Central memory CD4-positive, alpha-beta T cell (primary cell): ENCODE data around the gene DLGAP1.
"Not testable (repeated sequence)": the region's sequence is repeated elsewhere in the genome, so short reads cannot be mapped to it uniquely, and the experiment has no call there.

Experiments used
- DNase-seq: peaks from one replicate; pipeline ENCODE4 v3.0.0; 2022

The DLGAP1 gene

GRCh38 chr18:4068552-4069158 is 386.5 kb downstream of the DLGAP1 start:
- DNase-seq, result no peak

DNA sequence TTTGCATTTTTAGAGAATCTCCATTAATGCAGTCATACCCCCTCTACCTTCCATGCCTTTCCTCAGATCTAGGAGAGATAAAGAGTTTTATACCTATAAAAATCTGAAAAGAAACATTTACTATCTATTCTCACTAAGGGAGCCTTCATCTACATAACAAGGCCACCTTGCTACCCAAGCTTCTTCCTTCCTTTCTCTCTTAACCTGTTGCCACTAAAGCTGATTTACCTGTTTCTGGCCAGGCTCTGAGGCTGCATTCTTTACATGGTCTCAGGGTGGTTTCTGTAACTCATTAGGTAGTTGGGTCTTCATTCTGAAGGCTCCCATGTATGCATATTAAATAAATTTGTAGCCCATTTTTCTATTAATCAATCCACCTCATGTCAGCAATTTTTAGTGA is 391.6 kb downstream of the DLGAP1 start:
- DNase-seq, result no peak

GRCh38 chr18:4060427-4061281 is 394.5 kb downstream of the DLGAP1 start:
- no peak for DNase-seq

GRCh38 chr18:4058179-4058578 is 396.9 kb downstream of the DLGAP1 start:
- DNase-seq, result no peak

GRCh38 chr18:4040391-4041092 is 414.6 kb downstream of the DLGAP1 start:
- no peak for DNase-seq

GRCh38 chr18:4035521-4035920 is 419.6 kb downstream of the DLGAP1 start:
- DNase-seq, result no peak

DNA sequence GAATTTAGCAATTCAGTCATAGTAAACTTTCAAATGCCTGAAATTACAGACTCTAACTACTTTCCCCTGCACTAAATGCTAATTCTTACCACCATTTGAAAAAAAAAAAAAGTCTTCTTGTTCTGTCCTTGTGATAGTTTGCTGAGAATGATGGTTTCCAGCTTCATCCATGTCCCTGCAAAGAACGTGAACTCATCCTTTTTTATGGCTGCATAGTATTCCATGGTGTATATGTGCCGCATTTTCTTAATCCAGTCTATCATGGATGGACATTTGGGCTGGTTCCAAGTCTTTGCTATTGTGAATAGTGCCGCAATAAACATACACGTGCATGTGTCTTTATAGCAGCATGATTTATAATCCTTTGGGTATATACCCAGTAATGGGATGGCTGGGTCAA is 420.3 kb downstream of the DLGAP1 start:
- not testable (repeated sequence) for DNase-seq

GRCh38 chr18:4026542-4026941 is 428.6 kb downstream of the DLGAP1 start:
- DNase-seq, result no peak

DNA sequence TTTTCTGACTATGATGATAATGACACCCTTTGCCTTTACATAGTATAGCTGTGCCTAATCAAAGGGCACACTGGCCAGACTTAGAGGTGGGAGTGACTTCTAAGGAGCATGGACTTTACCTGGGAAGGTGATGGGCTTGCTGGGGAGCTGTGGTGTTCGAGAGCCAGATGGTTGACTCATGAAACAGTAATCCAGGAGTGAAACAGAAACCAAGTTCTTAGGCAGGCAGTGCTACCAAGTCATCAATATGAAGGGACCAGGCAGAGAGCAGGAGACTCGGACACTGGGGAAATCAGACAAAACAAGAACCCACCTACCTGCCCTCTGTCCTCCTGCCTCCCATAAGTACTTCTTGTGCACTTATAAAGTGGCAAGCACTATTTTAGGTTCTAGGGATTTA is 430.4 kb downstream of the DLGAP1 start:
- DNase-seq, result no peak

- not testable (repeated sequence) for DNase-seq
Measured at GRCh38 chr18:4022749-4023148, 432.4 kb downstream of the DLGAP1 start.

GRCh38 chr18:4020026-4020425 is 435.1 kb downstream of the DLGAP1 start:
- no peak for DNase-seq

DNA sequence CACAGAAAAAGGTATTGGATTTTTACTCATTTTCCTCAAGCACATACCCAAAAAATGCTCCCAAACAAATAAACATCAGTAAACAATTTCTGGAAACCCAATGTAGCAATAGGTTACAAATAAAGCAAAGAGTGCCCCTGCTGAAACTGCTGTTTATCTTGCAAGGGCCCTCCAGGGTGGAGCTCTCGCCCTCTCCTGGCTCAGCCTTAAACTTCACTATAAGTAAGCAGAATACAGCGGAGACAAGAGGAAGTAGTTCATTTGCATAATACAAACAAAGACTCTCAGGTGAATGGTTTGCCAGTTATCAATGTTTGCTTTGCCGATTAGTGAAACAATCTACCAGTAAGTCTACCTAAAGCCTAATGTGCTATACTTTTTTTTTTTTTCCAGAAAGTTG is 437.6 kb downstream of the DLGAP1 start:
- DNase-seq, result no peak

DNA sequence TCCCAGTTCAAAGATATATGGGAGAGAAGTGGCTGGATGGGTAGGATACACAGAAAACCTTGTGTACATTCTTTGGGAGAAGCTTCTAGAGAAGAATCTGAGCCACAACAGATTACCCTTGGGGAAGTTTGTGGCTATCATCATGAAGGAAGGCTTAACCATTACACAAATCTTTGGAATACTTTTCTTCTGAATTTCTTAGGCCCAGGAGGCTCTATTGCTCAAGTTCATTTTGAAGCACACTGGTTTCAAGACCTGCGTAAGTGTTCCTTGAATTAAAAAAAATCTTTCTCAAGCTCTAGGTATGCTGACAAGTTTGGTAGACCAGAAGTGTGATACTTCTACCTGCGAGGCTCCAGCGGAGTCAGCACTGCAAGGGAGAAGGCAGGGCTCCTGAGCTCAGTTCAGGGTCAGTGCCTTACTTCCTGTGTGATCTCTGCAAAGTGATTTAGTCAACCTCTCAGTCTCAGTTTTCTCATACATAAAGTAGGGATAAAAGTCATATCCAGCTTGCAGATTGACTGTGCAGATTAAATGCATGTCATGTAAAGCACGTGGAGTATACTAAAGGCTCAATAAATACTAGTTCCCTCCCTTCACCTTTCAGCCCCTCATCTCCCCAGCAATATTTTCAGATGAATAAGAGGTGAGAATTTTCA is 438.6 kb downstream of the DLGAP1 start:
- no peak for DNase-seq

DNA sequence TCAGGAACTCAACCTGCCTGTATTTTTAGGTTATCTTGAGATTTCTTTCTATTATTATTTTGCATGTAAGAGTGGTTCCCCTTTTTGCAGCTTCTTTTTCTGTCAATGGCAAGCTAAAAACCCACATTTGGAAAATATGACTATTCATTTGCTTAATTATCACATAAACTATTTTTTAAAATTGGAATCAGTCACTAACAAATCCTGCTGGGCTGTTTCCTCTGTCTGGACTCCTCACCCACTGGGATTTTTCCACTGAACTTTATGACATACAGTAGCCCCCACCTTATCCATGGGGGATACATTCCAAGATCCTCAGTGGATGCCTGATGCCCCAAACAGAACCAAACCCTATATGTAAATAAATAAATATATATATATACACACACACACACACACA is 447.3 kb downstream of the DLGAP1 start:
- no peak for DNase-seq

GRCh38 chr18:4004183-4004829 is 450.8 kb downstream of the DLGAP1 start:
- no peak for DNase-seq

- no peak for DNase-seq
Measured at GRCh38 chr18:3998698-3999333, 456.3 kb downstream of the DLGAP1 start.

- peak; percentile 30 for DNase-seq
Measured at GRCh38 chr18:3995476-3996102, 459.5 kb downstream of the DLGAP1 start.

DNA sequence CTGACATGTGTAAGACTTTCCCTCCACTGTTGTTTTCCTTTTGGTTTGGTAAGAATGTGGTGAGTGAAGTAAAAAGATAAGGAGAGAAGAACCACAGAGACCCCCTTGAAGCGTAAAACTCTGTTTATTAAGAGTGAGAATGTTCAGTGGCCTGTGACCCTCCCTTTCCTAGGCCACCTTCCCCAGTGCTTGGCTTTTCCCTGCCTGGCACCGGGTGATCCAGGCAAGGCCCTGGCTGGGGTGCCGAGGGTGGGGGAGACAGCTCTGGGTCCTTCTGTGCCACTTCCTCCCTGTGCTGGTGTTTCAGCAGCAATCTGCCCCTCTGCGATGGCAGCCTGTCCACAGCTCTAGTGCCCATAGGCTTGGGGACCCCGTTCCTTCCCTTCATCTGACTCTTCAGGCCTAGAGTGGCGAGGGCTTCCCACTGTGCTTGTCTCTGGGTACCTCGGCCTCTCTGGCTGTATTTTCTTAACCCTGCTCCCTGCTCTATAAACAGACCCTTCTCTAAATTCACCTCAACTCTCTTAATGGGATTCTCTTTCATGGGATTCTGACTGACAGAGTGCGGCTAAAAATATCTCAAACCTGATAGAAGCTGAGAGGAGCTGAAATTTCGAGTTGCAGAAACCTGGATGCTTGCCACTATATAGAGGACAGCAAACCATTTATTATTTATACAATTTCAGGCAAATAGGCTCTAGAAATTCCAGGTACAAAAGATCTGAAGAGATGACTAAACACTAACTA is 461.0 kb downstream of the DLGAP1 start:
- no peak for DNase-seq

- DNase-seq, result no peak
Measured at GRCh38 chr18:3985664-3986063, 469.4 kb downstream of the DLGAP1 start.

- DNase-seq, result no peak
Measured at GRCh38 chr18:3985020-3985419, 470.1 kb downstream of the DLGAP1 start.

DNA sequence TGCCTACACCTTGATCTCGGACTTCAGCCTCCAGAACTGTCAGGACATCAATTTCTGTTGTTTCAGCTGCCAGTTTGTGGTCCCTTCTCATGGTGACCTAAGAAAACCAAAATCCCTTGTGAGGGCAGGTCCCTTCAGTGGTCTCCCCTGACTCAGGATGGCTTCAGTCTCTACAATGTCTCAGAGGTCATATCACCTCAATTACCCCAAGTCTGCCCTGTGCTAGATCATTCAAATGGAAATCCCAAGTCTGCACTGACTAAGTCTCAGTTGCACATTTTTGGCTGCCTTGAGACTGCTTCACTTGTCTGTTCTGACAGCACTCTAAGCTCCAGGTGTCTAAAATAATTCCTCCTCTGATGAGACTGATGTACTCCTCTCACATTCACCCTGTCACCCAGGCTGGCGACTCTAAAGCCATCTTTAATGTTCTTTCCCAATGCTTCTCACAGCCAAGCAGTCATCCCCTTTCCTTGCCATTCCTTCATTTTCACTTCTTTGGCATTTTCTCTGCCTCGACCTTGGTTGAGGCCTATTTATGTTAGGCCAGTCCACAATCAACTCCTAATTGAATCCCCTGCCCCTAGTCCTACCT is 470.8 kb downstream of the DLGAP1 start:
- DNase-seq, result no peak
